Measurements from ENCODE around the gene MREG.
"Not testable (repeated sequence)": the region's sequence is repeated elsewhere in the genome, so short reads cannot be mapped to it uniquely, and the experiment has no call there.

The MREG gene

GRCh38 chr2:216023055-216023648 is 9.8 kb upstream of the MREG start:
- no peak for DNase-seq (ENCODE audit: insufficient read length, low spot score)
- FAIRE-seq: peak; percentile 93

DNA sequence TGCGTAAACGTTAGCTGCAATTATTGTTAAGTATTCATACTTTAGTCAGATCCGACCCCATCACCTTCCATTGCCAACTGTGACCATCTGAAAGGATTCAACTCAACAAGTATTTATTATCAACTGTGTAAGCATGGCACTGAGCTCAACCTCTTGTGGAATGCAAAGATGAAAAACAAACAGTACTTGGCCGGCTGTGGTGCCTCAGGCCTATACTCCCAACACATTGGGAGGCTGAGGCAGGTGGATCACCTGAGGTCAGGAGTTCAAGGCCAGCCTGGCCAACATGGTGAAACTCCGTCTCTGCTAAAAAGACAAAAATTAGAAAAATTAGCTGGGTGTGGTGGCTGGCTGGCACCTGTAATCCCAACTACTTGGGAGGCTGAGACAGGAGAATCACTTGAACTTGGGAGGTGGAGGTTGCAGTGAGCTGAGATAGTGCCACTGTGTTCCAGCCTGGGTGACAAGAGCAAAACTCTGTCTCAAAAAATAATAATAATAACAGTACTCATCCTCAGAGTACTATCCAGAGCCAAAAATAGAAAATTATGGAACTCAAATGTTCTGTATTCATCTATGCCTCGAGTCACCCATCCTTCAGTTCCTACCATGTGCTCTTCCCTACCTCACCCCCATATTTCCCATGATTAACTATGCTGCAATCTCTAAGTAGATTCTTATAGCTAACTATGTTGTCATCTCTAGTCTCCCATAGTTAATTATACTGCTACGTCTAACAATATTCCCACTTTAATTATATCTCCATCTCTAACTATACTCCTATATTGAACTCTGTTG is 8.6 kb upstream of the MREG start:
- DNase-seq (ENCODE audit: insufficient read length, low spot score): no peak
- no peak for FAIRE-seq

GRCh38 chr2:216018709-216019108 is 5.4 kb upstream of the MREG start:
- FAIRE-seq: no peak
- DNase-seq (ENCODE audit: insufficient read length, low spot score): no peak

- peak; percentile 87 for FAIRE-seq
- DNase-seq (ENCODE audit: insufficient read length, low spot score): no peak
Observed at GRCh38 chr2:216017365-216017764, 4.0 kb upstream of the MREG start.

- FAIRE-seq (no peak), DNase-seq (ENCODE audit: insufficient read length, low spot score) (no peak)
Observed at GRCh38 chr2:216016581-216016980, 3.2 kb upstream of the MREG start.

DNA sequence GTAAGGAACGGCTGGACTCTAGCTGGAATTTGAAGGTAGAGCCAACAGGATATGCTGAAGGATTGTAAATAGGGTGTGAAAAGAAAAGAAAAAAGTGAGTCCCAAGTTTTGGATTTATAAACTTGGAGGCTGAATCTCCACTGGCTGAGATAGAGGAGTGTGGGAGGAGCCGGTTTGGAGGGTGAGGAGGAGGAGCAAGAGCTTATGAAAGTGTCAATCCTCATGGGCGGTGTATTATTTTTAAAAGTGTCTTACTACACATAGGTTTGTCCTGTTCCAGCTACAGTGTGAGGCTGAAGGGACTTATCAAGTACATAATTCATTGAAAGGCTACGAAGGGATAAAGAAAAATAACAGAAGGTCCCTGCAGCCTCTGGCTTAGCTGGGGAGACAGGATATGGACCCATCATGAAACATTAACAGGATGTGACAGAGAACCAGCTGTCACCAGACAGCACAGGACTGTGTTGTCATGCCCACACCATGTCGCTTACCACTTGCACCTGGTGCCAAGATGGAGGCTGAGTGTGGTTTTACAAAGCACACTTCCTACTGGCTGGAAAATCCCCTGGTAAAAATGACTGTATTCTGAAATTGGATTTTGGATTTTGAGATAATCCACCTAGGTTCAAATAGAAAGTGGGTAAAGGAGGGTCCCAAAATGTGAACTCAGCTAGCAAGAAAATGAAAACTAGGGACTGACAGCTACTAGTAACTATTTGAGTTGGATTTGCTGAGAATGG is 2.5 kb upstream of the MREG start:
- DNase-seq (ENCODE audit: insufficient read length, low spot score) (peak; percentile 72), FAIRE-seq (peak; percentile 100)

- FAIRE-seq (no peak), DNase-seq (ENCODE audit: insufficient read length, low spot score) (no peak)
Observed at GRCh38 chr2:216014986-216015385, 1.6 kb upstream of the MREG start.

DNA sequence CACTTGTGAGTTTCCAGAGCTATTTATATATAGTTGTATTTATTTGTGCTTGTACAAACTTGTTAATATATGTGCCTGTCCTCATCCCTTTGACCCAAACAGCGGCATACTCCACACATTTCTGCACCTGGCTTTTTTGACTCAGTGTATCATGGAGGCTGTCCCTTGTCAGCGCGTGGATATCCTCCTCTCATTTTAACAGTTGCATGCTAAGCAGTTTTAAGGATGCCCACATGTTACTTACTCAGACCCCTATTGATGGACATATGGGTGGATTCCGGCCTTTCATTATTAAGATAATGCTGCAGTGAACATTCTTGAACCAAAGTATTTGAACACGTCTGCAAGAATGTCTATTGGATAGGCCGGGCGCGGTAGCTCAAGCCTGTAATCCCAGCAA is 655 bp upstream of the MREG start:
- DNase-seq (ENCODE audit: insufficient read length, low spot score) (no peak), FAIRE-seq (peak; percentile 82)

DNA sequence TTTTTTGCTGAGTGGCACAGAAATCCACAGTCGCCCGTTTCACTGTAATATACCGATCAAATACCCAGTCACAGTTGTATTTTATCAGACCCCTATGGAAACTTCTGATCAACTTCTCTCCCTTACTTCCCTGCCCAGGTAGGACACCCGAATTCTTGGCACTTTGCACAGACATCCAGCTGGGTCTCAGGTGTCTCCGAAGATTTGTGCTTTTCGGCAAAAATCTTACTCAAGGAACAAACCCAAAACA is 596 bp downstream of the MREG start:
- DNase-seq (ENCODE audit: insufficient read length, low spot score) (no peak), FAIRE-seq (no peak)

GRCh38 chr2:216012133-216012829 is 1.1 kb downstream of the MREG start:
- no peak for DNase-seq (ENCODE audit: insufficient read length, low spot score)
- peak; percentile 85 for FAIRE-seq

DNA sequence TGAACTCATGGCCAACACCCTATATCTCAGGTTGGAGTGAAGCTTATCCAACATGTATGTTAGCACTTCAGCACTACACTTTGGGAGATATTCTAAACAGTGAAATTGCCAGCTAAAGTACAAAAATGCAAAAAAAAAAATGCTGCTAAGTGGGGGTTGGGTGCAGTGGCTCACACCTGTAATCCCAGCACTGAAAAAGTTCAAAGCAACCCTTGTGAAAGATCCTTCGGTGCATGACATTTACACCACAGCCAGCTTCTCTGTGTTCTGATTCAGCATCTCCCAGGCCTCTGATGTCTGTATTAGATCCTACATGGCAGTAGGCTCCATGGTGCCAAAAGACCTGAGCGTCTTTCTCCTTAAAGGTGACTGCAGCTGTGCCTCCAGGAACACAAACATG is 4.1 kb downstream of the MREG start:
- not testable (repeated sequence) for DNase-seq (ENCODE audit: insufficient read length, low spot score); FAIRE-seq

- no peak for DNase-seq (ENCODE audit: insufficient read length, low spot score)
- no peak for FAIRE-seq
Observed at GRCh38 chr2:216008387-216008786, 5.0 kb downstream of the MREG start.

GRCh38 chr2:216006164-216006663 is 7.1 kb downstream of the MREG start:
- FAIRE-seq: peak; percentile 89
- no peak for DNase-seq (ENCODE audit: insufficient read length, low spot score)

GRCh38 chr2:216004697-216005283 is 8.6 kb downstream of the MREG start:
- FAIRE-seq (peak; percentile 28), DNase-seq (ENCODE audit: insufficient read length, low spot score) (no peak)

- peak; percentile 18 for FAIRE-seq
- DNase-seq (ENCODE audit: insufficient read length, low spot score): no peak
Observed at GRCh38 chr2:216003876-216004696, 9.3 kb downstream of the MREG start.

DNA sequence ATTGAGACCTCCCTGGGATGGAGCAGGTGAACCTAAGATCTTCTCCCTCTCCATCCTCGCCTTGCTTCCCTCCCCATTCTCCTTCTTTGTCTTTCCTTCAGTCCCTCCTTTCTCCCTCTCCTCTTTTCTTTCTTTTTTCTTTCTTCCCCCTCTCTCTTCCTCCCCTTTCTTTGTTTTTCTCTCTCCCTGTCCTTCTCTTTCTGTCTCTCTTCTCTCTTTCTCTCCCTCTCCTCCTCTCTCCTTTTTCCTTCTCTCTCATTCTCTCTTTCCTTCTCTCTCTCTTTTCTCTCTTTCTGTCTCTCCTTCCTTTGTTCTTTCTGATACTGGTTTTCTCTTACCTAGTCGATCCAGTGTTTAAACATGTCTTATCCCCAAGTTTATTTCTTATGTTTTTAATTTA is 10.7 kb downstream of the MREG start:
- FAIRE-seq (no peak), DNase-seq (ENCODE audit: insufficient read length, low spot score) (no peak)

- DNase-seq (ENCODE audit: insufficient read length, low spot score) (no peak), FAIRE-seq (peak; percentile 37)
Observed at GRCh38 chr2:216002101-216002678, 11.2 kb downstream of the MREG start.

- peak; percentile 82 for FAIRE-seq
Observed at GRCh38 chr2:216001216-216002100, 11.9 kb downstream of the MREG start.

DNA sequence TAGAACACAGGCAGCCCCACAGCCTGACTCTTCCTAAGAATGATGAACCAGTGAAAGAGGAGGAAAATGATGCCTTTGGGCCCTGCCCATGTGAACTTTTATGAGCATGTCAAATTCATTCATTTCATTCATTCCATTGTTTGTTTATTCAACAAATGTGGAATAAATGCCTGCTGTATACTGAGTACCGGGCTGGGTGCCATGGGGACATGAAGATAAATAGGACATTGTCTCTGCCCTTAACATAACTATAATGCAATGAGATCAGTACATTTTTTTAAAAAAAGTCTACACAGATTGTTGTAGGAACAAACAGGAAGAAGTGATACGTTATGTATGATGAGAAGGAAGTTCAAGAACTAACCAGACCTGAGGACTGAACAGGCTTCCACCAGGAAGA is 14.7 kb downstream of the MREG start:
- no peak for FAIRE-seq
- DNase-seq (ENCODE audit: insufficient read length, low spot score): no peak

More at GRCh38 chr2:216001216-216002100, 11.9 kb downstream of the MREG start:
- no peak for DNase-seq (ENCODE audit: insufficient read length, low spot score)
